Panc1 (cell line): ENCODE results near the gene ZNF716. TPM values are rescaled to one million over a fixed set of nuclear protein-coding genes. Genes with fewer than 3 reads are reported as not detected.
"Not testable (repeated sequence)": the region's sequence is repeated elsewhere in the genome, so short reads cannot be mapped to it uniquely, and the experiment has no call there.

ENCODE experiments used
- ATAC-seq: fragments of 200-7000 bp; cut with Tn5 transposase; 2 replicates; pipeline ENCODE4 v1.9.1; 2020; ENCODE audit warnings: mild to moderate bottlenecking, moderate library complexity
- BruUV-seq: library from RNA; stranded (reverse); fragments of 400-500 nt; replicated peaks from 2 replicates; lab custom pipeline; 2021; lab: Mats Ljungman, UMichigan
- CTCF ChIA-PET: fragments of 300-600 bp; sonication (Branson Sonifier 250); formaldehyde crosslinking; loops from one replicate; lab custom pipeline; 2022; ENCODE audit warnings: antibody characterized with exemption; lab: Charles Lee
- POLR2A ChIA-PET: fragments of 300-600 bp; sonication (Branson Sonifier 250); formaldehyde crosslinking; loops from one replicate; lab custom pipeline; 2022; ENCODE audit warnings: antibody characterized with exemption; lab: Charles Lee
- DNase-seq: peaks from one replicate; pipeline ENCODE4 v3.0.0-alpha.2; 2010; ENCODE audit warnings: low read depth, low spot score
- H3K27ac ChIP-seq: 2 replicates; pipeline ENCODE4 v1.5.1; 2011; ENCODE audit warnings: mild to moderate bottlenecking, low read length, inconsistent platforms
- H3K27me3 ChIP-seq: fragments of 200-500 bp; sonication (Bioruptor generic); 2 replicates; pipeline ENCODE4 v1.6.0; 2014; ENCODE audit warnings: low read length, inconsistent platforms; ENCODE audit not compliant: control insufficient read depth, insufficient read depth
- H3K36me3 ChIP-seq: fragments of 200-500 bp; sonication (Bioruptor generic); 2 replicates; pipeline ENCODE4 v1.5.1; 2014; ENCODE audit warnings: inconsistent platforms, mild to moderate bottlenecking, low read length, moderate library complexity; ENCODE audit not compliant: control insufficient read depth, insufficient read depth
- H3K4me1 ChIP-seq: 2 replicates; pipeline ENCODE4 v1.5.1; 2011; ENCODE audit warnings: inconsistent platforms, mild to moderate bottlenecking, low read length, moderate library complexity; ENCODE audit not compliant: control insufficient read depth, insufficient read depth
- H3K4me3 ChIP-seq, 2 experiments: 2 replicates each; pipeline ENCODE4 v1.5.1; 2011 to 2012; ENCODE audit warnings: low read depth in 2 of 2, low read length in 2 of 2, mild to moderate bottlenecking in 2 of 2, inconsistent platforms in 1 of 2, moderate library complexity in 1 of 2
- H3K9me3 ChIP-seq: fragments of 200-500 bp; sonication (Bioruptor generic); 2 replicates; pipeline ENCODE4 v1.5.1; 2014; ENCODE audit warnings: low read depth, mild to moderate bottlenecking, inconsistent platforms, low read length, moderate library complexity; ENCODE audit not compliant: control insufficient read depth, insufficient read depth
- CTCF ChIP-seq: fragments of 450-650 bp; IDR thresholded peaks from 2 replicates; pipeline ENCODE4 v1.5.1; 2017; ENCODE audit warnings: mild to moderate bottlenecking
- POLR2AphosphoS5 ChIP-seq: IDR thresholded peaks from 2 replicates; pipeline ENCODE4 v1.6.1; 2012; ENCODE audit warnings: mild to moderate bottlenecking, low read depth, low read length, moderate library complexity
- REST ChIP-seq, 2 experiments: IDR thresholded peaks; 2 replicates each; pipeline ENCODE4 v1.6.1; 2011 to 2012; ENCODE audit warnings: low read depth in 2 of 2, control low read depth in 1 of 2, low read length in 1 of 2, mild to moderate bottlenecking in 1 of 2, moderate library complexity in 1 of 2; ENCODE audit not compliant: insufficient read depth in 1 of 2
- SIN3A ChIP-seq: IDR thresholded peaks from 2 replicates; pipeline ENCODE4 v1.6.1; 2012; ENCODE audit warnings: low read depth, mild to moderate bottlenecking, low read length, moderate library complexity, borderline replicate concordance; ENCODE audit not compliant: insufficient read depth
- TCF7L2 ChIP-seq: IDR thresholded peaks from 2 replicates; pipeline ENCODE4 v1.6.1; 2011; ENCODE audit warnings: mild to moderate bottlenecking, low read depth, low read length, inconsistent platforms
- in situ Hi-C: cut with HindIII; loops from 2 replicates; pipeline ENCODE4 v1.10.0; 2016; ENCODE audit warnings: low sequenced_read_pairs, low pct_unique_long_range_greater_than_20kb
- intact Hi-C: fragments of 100-400 bp; cut with micrococcal nuclease; formaldehyde crosslinking; loops from one replicate; pipeline ENCODE4 v1.10.0; 2022; ENCODE audit not compliant: unreplicated experiment
- total RNA-seq: library from RNA; stranded (reverse); gene quantifications from one replicate; pipeline ENCODE4 v1.2.1, GENCODE V29; 2021; ENCODE audit not compliant: unreplicated experiment

Gene ZNF716
- total RNA-seq, 1 experiment from 2014 or later, result 0.36 TPM

- Histone ChIP-seq H3K27me3 (no peaks in the 10 kb centered on the region), H3K4me1 (no peaks in the 10 kb centered on the region), H3K9me3 (no peaks in the 10 kb centered on the region), H3K4me3 (no peak overlapping the region), H3K27ac (no peak overlapping the region), H3K36me3 (no peaks in the 10 kb centered on the region)
- ChIA-PET POLR2A (no interaction called here), CTCF (no interaction called here)
- no TSS peak for BruUV-seq
- intact Hi-C loops (no loop called here), in situ Hi-C loops (no loop called here)
- ATAC-seq, result no peak
- DNase-seq, result no peak
- no peak for TF ChIP-seq CTCF
- TF ChIP-seq SIN3A, result no peak
- no peak for TF ChIP-seq REST (IDR thresholded peaks at IDR 0.05; ENCODE audit: insufficient read depth in 1 of 2, low read depth in 2 of 2, low read length in 1 of 2)
- TF ChIP-seq POLR2AphosphoS5, result no peak
- TF ChIP-seq TCF7L2, result no peak
Observed at GRCh38 chr7:57487957-57488356, 38.0 kb downstream of the ZNF716 start.

GRCh38 chr7:57495111-57495510 is 45.1 kb downstream of the ZNF716 start:
- in situ Hi-C loops, H3K27me3 ChIP-seq, H3K9me3 ChIP-seq, H3K27ac ChIP-seq, BruUV-seq, CTCF ChIA-PET, POLR2A ChIA-PET, H3K4me1 ChIP-seq, DNase-seq, H3K4me3 ChIP-seq, H3K36me3 ChIP-seq, intact Hi-C loops, ATAC-seq: not testable (repeated sequence)

GRCh38 chr7:57496395-57496794 is 46.4 kb downstream of the ZNF716 start:
- ChIA-PET POLR2A (no interaction called here), CTCF (no interaction called here)
- no peaks in the 10 kb centered on the region for H3K36me3 ChIP-seq
- no peaks in the 10 kb centered on the region for H3K4me1 ChIP-seq
- H3K27ac ChIP-seq, result no peak overlapping the region
- BruUV-seq, result no TSS peak
- no peaks in the 10 kb centered on the region for H3K9me3 ChIP-seq
- no peaks in the 10 kb centered on the region for H3K27me3 ChIP-seq
- no peak for DNase-seq
- ATAC-seq, result no peak
- no peak overlapping the region for H3K4me3 ChIP-seq
- intact Hi-C loops (no loop called here), in situ Hi-C loops (no loop called here)
- TF ChIP-seq POLR2AphosphoS5 (no peak), SIN3A (no peak), REST (IDR thresholded peaks at IDR 0.05; ENCODE audit: insufficient read depth in 1 of 2, low read depth in 2 of 2, low read length in 1 of 2) (no peak), CTCF (no peak), TCF7L2 (no peak)
